ENCODE data around the gene PRRC2B. TPM values are rescaled to one million over a fixed set of nuclear protein-coding genes. Genes with fewer than 3 reads are reported as not detected.

PRRC2B gene
- total and polyA plus RNA-seq, 2 experiments from 2014 or later: 48.2 to 118 TPM

DNA sequence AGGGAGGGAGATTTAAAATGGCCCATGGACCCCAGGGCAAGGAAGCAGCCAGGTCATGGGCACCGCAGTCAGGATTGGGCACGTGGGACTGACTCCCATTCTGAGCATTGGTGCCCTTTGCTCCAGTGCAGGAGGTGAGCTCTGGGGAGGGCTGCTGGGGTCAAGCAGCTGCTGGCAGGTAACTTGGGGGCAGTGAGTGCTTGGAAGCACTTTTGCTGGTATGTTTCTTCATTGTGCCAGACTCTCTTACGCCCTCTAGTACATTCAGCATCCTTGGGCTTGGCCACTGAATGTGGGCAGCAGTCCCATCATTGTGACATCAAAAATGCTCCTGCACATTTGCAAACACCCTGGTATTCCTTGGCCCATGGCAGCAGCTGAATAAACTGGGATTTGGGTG is 32.7 kb downstream of the PRRC2B start:
- H2AFZ ChIP-seq: no peak overlapping the region
- H3K9me3 ChIP-seq (ENCODE audit: low read depth): no peaks in the 10 kb centered on the region
- 88% methylated on average over 3 of the region's 3 CpGs for WGBS (ENCODE audit: low lambda C conversion rate, missing lambda C conversion rate)
- H3K27ac ChIP-seq: no peak overlapping the region
- TF ChIP-seq, protein P1, sequence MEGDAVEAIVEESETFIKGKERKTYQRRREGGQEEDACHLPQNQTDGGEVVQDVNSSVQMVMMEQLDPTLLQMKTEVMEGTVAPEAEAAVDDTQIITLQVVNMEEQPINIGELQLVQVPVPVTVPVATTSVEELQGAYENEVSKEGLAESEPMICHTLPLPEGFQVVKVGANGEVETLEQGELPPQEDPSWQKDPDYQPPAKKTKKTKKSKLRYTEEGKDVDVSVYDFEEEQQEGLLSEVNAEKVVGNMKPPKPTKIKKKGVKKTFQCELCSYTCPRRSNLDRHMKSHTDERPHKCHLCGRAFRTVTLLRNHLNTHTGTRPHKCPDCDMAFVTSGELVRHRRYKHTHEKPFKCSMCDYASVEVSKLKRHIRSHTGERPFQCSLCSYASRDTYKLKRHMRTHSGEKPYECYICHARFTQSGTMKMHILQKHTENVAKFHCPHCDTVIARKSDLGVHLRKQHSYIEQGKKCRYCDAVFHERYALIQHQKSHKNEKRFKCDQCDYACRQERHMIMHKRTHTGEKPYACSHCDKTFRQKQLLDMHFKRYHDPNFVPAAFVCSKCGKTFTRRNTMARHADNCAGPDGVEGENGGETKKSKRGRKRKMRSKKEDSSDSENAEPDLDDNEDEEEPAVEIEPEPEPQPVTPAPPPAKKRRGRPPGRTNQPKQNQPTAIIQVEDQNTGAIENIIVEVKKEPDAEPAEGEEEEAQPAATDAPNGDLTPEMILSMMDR (IDR thresholded peaks at IDR 0.05; ENCODE audit: poor library complexity): no peak
- TF ChIP-seq EZH2 (IDR thresholded peaks at IDR 0.05; ENCODE audit: borderline replicate concordance) (no peak), EZH2phosphoT487 (IDR thresholded peaks at IDR 0.05; ENCODE audit: low read depth, severe bottlenecking, unreplicated experiment) (no peak)
- DNase-seq (ENCODE audit: low spot score): no peak
- H3K4me3 ChIP-seq: no peak overlapping the region
- peaks cover 21% of the 10 kb centered on the region for H3K4me1 ChIP-seq (ENCODE audit: insufficient read depth)
- H3K27me3 ChIP-seq: no peaks in the 10 kb centered on the region
- no peaks in the 10 kb centered on the region for H3K36me3 ChIP-seq (replicated peaks; ENCODE audit: insufficient read depth, low read depth)
- H3K9me2 ChIP-seq (replicated peaks; ENCODE audit: insufficient read depth): no peaks in the 10 kb centered on the region
- peaks cover 99% of the 10 kb centered on the region for H4K20me1 ChIP-seq (ENCODE audit: insufficient read depth, poor library complexity, severe bottlenecking)
- peaks cover 99% of the 10 kb centered on the region for H3K79me2 ChIP-seq
- H3K4me2 ChIP-seq: no peak overlapping the region

DNA sequence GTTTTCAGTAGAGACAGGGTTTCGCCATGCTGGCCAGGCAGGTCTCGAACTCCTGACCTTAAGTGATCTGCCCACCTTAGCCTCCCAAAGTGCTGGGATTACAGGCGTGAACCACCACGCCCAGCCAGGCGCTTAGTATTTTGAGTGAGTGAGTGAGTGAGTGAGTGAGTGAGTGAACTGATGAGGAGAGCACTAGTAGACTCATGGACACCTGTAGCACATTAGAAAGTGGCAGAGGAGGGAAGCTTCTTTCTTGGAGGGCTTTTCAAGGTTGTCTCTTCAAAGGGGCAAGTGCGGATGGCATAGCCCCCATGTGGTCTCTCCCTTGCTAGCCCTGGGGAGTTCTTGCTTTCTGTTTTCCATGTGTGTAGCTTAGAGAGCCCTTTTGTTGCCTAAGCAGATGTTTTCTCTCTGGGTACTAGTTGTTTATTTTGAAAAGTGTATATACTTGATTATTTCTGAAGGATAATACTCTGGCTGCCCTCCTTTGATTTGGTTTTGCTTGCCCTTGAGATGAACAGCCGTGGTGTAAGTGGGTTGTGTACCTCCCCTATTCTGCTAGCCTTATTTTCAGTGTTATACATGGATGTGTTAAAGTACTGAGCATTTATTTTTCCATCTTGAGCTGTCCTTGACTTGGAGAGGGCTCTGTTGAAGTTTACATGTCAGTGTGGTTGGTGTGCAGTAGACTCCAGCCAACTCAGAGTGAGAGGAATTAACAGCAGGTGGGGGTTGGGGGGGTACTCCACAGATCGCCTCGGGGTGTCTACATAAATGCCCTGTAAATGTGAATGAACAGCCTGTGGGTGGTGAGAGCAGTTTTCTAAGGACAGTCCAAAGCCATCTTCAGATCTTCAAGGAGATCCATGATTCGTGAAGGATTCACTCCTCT is 35.5 kb downstream of the PRRC2B start:
- Histone ChIP-seq H3K36me3 (replicated peaks; ENCODE audit: insufficient read depth, low read depth) (no peaks in the 10 kb centered on the region), H3K4me1 (ENCODE audit: insufficient read depth) (no peaks in the 10 kb centered on the region), H3K79me2 (peaks cover 98% of the 10 kb centered on the region), H4K20me1 (ENCODE audit: insufficient read depth, poor library complexity, severe bottlenecking) (peaks cover 96% of the 10 kb centered on the region), H2AFZ (no peak overlapping the region), H3K9me2 (replicated peaks; ENCODE audit: insufficient read depth) (no peaks in the 10 kb centered on the region), H3K27ac (no peak overlapping the region), H3K9me3 (ENCODE audit: low read depth) (no peaks in the 10 kb centered on the region), H3K4me2 (no peak overlapping the region), H3K27me3 (no peaks in the 10 kb centered on the region), H3K4me3 (no peak overlapping the region)
- TF ChIP-seq, protein P1 (IDR thresholded peaks at IDR 0.05; ENCODE audit: poor library complexity): no peak
- TF ChIP-seq EZH2 (IDR thresholded peaks at IDR 0.05; ENCODE audit: borderline replicate concordance) (no peak), EZH2phosphoT487 (IDR thresholded peaks at IDR 0.05; ENCODE audit: low read depth, severe bottlenecking, unreplicated experiment) (no peak)
- no peak for DNase-seq (ENCODE audit: low spot score)
- WGBS (ENCODE audit: low lambda C conversion rate, missing lambda C conversion rate): 90% methylated on average over 10 of the region's 10 CpGs

DNA sequence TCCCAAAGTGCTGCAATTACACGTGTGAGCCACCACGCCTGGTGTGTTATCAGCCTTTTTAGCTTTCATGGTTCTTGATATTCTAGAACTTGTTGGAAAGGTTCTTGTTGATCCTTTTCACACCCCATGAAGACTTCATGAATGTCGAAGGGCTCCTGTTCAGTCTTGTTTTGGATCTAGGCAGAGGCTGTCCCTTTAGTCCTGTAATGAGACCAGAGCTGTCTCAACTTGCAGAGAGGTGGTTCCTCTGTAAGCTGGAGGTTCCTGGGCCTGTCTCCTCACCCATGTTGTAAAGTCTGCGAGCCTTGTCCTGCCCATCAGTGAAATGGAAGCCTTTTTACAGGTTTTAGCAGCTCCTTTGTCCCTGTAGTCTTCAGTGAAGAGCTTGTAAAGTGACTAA is 38.2 kb downstream of the PRRC2B start:
- no peaks in the 10 kb centered on the region for H3K27me3 ChIP-seq
- no peak overlapping the region for H3K27ac ChIP-seq
- no peaks in the 10 kb centered on the region for H3K9me2 ChIP-seq (replicated peaks; ENCODE audit: insufficient read depth)
- DNase-seq (ENCODE audit: low spot score): no peak
- no peaks in the 10 kb centered on the region for H3K9me3 ChIP-seq (ENCODE audit: low read depth)
- H3K36me3 ChIP-seq (replicated peaks; ENCODE audit: insufficient read depth, low read depth): no peaks in the 10 kb centered on the region
- TF ChIP-seq EZH2phosphoT487 (IDR thresholded peaks at IDR 0.05; ENCODE audit: low read depth, severe bottlenecking, unreplicated experiment) (no peak), EZH2 (IDR thresholded peaks at IDR 0.05; ENCODE audit: borderline replicate concordance) (no peak)
- TF ChIP-seq, protein P1 (IDR thresholded peaks at IDR 0.05; ENCODE audit: poor library complexity): no peak
- peaks cover 98% of the 10 kb centered on the region for H3K79me2 ChIP-seq
- peaks cover 85% of the 10 kb centered on the region for H4K20me1 ChIP-seq (ENCODE audit: insufficient read depth, poor library complexity, severe bottlenecking)
- H3K4me2 ChIP-seq: no peak overlapping the region
- no peaks in the 10 kb centered on the region for H3K4me1 ChIP-seq (ENCODE audit: insufficient read depth)
- no peak overlapping the region for H2AFZ ChIP-seq
- no peak overlapping the region for H3K4me3 ChIP-seq
- 89% methylated on average over 4 of the region's 4 CpGs for WGBS (ENCODE audit: low lambda C conversion rate, missing lambda C conversion rate)
